K562 (cell line): ENCODE measurements around the gene TCIRG1. TPM values are rescaled to one million over a fixed set of nuclear protein-coding genes. Genes with fewer than 3 reads are reported as not detected.

ENCODE experiments used
- BHLHE40 ChIP-seq: IDR thresholded peaks from 2 replicates; pipeline ENCODE4 v1.6.1; 2011; ENCODE audit warnings: low read length, improper control_type of control experiment
- CCNT2 ChIP-seq: IDR thresholded peaks from 2 replicates; pipeline ENCODE4 v1.6.1; 2011; ENCODE audit warnings: borderline replicate concordance, low read depth, mild to moderate bottlenecking, moderate library complexity, mixed read lengths, low read length; ENCODE audit not compliant: insufficient read length; ENCODE audit errors: extremely low read depth
- CTBP1 ChIP-seq: fragments of 450-650 bp; IDR thresholded peaks from 2 replicates; pipeline ENCODE4 v1.6.1; 2016; ENCODE audit warnings: borderline replicate concordance
- E2F6 ChIP-seq, 2 experiments: IDR thresholded peaks; 2 replicates each; pipeline ENCODE4 v1.6.1; 2011; ENCODE audit warnings: borderline replicate concordance in 1 of 2, control low read depth in 1 of 2, low read depth in 1 of 2, low read length in 1 of 2, mild to moderate bottlenecking in 1 of 2, mixed read lengths in 1 of 2, moderate library complexity in 1 of 2; ENCODE audit not compliant: insufficient read depth in 1 of 2, insufficient read length in 1 of 2, poor library complexity in 1 of 2, severe bottlenecking in 1 of 2; ENCODE audit errors: extremely low read depth in 1 of 2
- FUS ChIP-seq: fragments of 200-400 bp; formaldehyde crosslinking; optimal IDR thresholded peaks from 2 replicates; pipeline ENCODE3; 2017; ENCODE audit warnings: low read depth, low read length
- GABPA ChIP-seq: fragments of 200-800 bp; sonication (Bioruptor generic); conservative IDR thresholded peaks from 2 replicates; pipeline ENCODE4 v1.6.1; 2016; ENCODE audit warnings: low read depth, missing genetic modification characterization, missing compliant biosample characterization
- ID3 ChIP-seq, 2 experiments: fragments of 250-450 bp in 1 of 2; fragments of 450-650 bp in 1 of 2; sonication (Bioruptor Pico) in 1 of 2; IDR thresholded peaks; 2 replicates each; pipeline versions ENCODE4 v1.6.1 to v1.8.0; 2016 to 2021; ENCODE audit warnings: mild to moderate bottlenecking in 2 of 2, moderate library complexity in 2 of 2, missing compliant biosample characterization in 1 of 2, missing genetic modification characterization in 1 of 2
- KDM5B ChIP-seq: fragments of 200-600 bp; sonication (generic); IDR thresholded peaks from 2 replicates; pipeline ENCODE4 v1.6.1; 2012; ENCODE audit warnings: low read depth, mild to moderate bottlenecking, moderate library complexity, low read length, control low read depth, inconsistent platforms; ENCODE audit not compliant: insufficient replicate concordance
- MAZ ChIP-seq, 2 experiments: fragments of 450-650 bp in 1 of 2; sonication (generic) in 1 of 2; formaldehyde crosslinking; IDR thresholded peaks in 1 of 2; conservative IDR thresholded peaks in 1 of 2; 2 replicates each; pipeline versions ENCODE4 v1.4.0 to v1.5.0; 2020; ENCODE audit warnings: mild to moderate bottlenecking in 1 of 2, missing genetic modification reagents in 1 of 2
- MXI1 ChIP-seq: IDR thresholded peaks from 2 replicates; pipeline ENCODE4 v1.6.1; 2011; ENCODE audit warnings: low read depth, mild to moderate bottlenecking, improper control_type of control experiment, low read length
- NFIC ChIP-seq: fragments of 450-650 bp; IDR thresholded peaks from 2 replicates; pipeline ENCODE4 v1.6.1; 2017; ENCODE audit warnings: mild to moderate bottlenecking, inconsistent platforms
- NRF1 ChIP-seq, 2 experiments: fragments of 450-650 bp; IDR thresholded peaks in 1 of 2; conservative IDR thresholded peaks in 1 of 2; 2 replicates each; pipeline ENCODE4 v1.6.1; 2014; ENCODE audit warnings: mild to moderate bottlenecking in 2 of 2
- PHB ChIP-seq: fragments of 250-450 bp; sonication (Bioruptor Pico); IDR thresholded peaks from 2 replicates; pipeline ENCODE4 v1.5.0; 2021
- PHF8 ChIP-seq: fragments of 200-600 bp; sonication (generic); IDR thresholded peaks from 2 replicates; pipeline ENCODE4 v1.6.1; 2012; ENCODE audit warnings: mixed run types, mild to moderate bottlenecking, inconsistent platforms, low read length, moderate library complexity, borderline replicate concordance
- POLR2A ChIP-seq: fragments of 450-650 bp; conservative IDR thresholded peaks from 2 replicates; pipeline ENCODE4 v1.6.1; 2016
- SIN3A ChIP-seq, 2 experiments: fragments of 150-350 bp in 1 of 2; IDR thresholded peaks; 2 replicates each; pipeline ENCODE4 v1.6.1; 2011 to 2016; ENCODE audit warnings: borderline replicate concordance in 2 of 2, low read depth in 2 of 2, low read length in 2 of 2, mild to moderate bottlenecking in 2 of 2, moderate library complexity in 2 of 2; ENCODE audit not compliant: control insufficient read depth in 1 of 2
- SMAD4 ChIP-seq: fragments of 250-450 bp; sonication (Bioruptor Pico); conservative IDR thresholded peaks from 2 replicates; pipeline ENCODE4 v1.8.0; 2021; ENCODE audit warnings: inconsistent platforms, mild to moderate bottlenecking, moderate library complexity
- SNAPC5 ChIP-seq: fragments of 250-450 bp; sonication (Bioruptor Pico); IDR thresholded peaks from 2 replicates; pipeline ENCODE4 v1.8.0; 2021; ENCODE audit warnings: moderate library complexity, mild to moderate bottlenecking, inconsistent platforms
- THRAP3 ChIP-seq: fragments of 450-650 bp; IDR thresholded peaks from 2 replicates; pipeline ENCODE4 v1.6.1; 2016; ENCODE audit warnings: mild to moderate bottlenecking, inconsistent platforms, borderline replicate concordance
- XRCC4 ChIP-seq: IDR thresholded peaks from one replicate; pipeline ENCODE4 v1.6.1; 2011; ENCODE audit not compliant: insufficient read depth, insufficient read length; ENCODE audit errors: extremely low read depth
- ZBTB12 ChIP-seq: fragments of 250-450 bp; sonication (Bioruptor Pico); IDR thresholded peaks from 2 replicates; pipeline ENCODE4 v1.4.0; 2020
- ZBTB9 ChIP-seq: fragments of 450-650 bp; formaldehyde crosslinking; IDR thresholded peaks from 2 replicates; pipeline ENCODE4 v1.4.0; 2020; ENCODE audit warnings: mild to moderate bottlenecking, moderate library complexity
- polyA plus RNA-seq, 8 experiments: library from polyadenylated mRNA; depleted of rRNA in 4 of 8; stranded (reverse) in 5 of 8; unstranded in 3 of 8; fragments of >200 nt; fragmentation: Nextera tagmentation in 2 of 8; fragmentation: Illumina TruSeq in 1 of 8; extraction: Ambion mirVana in 2 of 8; extraction: Trizol in 1 of 8; gene quantifications; 2 replicates each; pipeline versions ENCODE4 v1.2.1 to v1.2.3, GENCODE V29; 2011 to 2014; ENCODE audit warnings: inconsistent platforms in 1 of 8, missing spikeins in 1 of 8
- total RNA-seq, 7 experiments: library from RNA; depleted of rRNA in 6 of 7; stranded (reverse); fragments of >200 nt in 6 of 7; fragmentation: Illumina TruSeq in 2 of 7; extraction: Trizol in 2 of 7; gene quantifications; 2 replicates each; pipeline versions ENCODE4 v1.2.1 to v1.2.3, GENCODE V29; 2011 to 2021; ENCODE audit warnings: low replicate concordance in 1 of 7

TCIRG1 gene
- total and polyA plus RNA-seq, 9 of the 15 experiments (the other 6 are each of a cell fraction or from before 2014, with no cell fraction given): 0.49 to 143 (median 24.4) TPM

DNA sequence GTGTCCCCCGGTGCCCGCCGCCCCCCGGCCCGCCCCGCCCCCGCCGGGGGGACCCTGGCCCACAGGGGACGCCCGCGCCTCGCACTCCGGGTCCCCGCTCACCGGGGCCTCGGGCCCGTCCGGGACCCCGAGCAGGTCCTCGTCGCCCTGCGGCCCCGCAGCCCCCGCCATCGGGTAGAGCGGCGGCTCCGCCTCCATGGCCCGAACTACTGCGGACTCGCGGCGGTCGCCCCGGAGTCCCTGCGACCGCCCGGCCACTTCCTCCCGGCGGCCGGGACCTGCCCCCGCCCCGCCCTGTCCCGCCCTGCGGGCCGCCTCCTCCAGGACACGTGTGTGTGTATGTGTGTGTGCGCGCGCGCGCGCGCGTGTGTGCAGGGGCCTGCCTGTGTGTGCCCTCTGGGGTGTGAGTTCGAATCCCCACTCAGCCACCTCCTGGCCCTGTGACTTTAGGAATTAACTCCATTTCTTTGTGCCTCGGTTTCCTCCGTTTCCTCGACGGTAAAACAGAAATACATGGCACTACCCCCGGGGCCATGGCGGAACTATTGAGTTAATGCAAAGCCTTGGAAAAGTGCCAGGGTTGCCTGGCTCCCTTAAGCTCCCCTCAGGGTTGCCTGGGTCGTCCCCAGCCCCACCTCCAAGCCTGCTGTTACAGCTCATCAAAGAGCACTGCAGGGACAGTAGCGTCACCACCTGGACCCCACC lies 34.8 kb upstream of the TCIRG1 start, which contains the start of gene UNC93B1 (continued):
- TF ChIP-seq ID3 (CRISPR knock-in tag; IDR thresholded peaks at IDR 0.05) (no peak), ID3 (tag; IDR thresholded peaks at IDR 0.05) (peak; percentile 54; the same call in 1 of the 2 replicates), MAZ (CRISPR knock-in tag; conservative IDR thresholded peaks at IDR 0.05 in 1 of 2, IDR thresholded peaks at IDR 0.05 in 1 of 2) (peak; percentile 57 to 67), XRCC4 (no peak), KDM5B (peak; percentile 52), ZBTB12 (CRISPR knock-in tag) (0 out of 2 replicates have a peak, but pooled peaks have one; percentile 11), SMAD4 (peak; percentile 70), NRF1 (conservative IDR thresholded peaks at IDR 0.05 in 1 of 2, IDR thresholded peaks at IDR 0.05 in 1 of 2) (peak; percentile 89 to 91), CTBP1 (peak; percentile 45; the same call in 1 of the 2 replicates), CCNT2 (peak; percentile 80), SIN3A (IDR thresholded peaks at IDR 0.05; ENCODE audit: borderline replicate concordance in 2 of 2, control insufficient read depth in 1 of 2, low read depth in 2 of 2, low read length in 2 of 2) (peak in 1 of 2 experiments; percentile 89; a peak in 1 of 4 replicates), POLR2A (peak; percentile 50; the same call in 1 of the 2 replicates), ZBTB9 (CRISPR knock-in tag) (peak; percentile 58; the same call in 1 of the 2 replicates), SNAPC5 (CRISPR knock-in tag) (no peak), NFIC (peak; percentile 91), FUS (peak; percentile 58), MXI1 (peak; percentile 77; the same call in 1 of the 2 replicates), PHB (no peak), GABPA (peak; percentile 71), BHLHE40 (peak; percentile 80), THRAP3 (no peak), E2F6 (IDR thresholded peaks at IDR 0.05; ENCODE audit: borderline replicate concordance in 1 of 2, extremely low read depth in 1 of 2, insufficient read depth in 1 of 2, insufficient read length in 1 of 2, low read depth in 1 of 2, low read length in 1 of 2, poor library complexity in 1 of 2, severe bottlenecking in 1 of 2) (peak in 1 of 2 experiments; percentile 91), PHF8 (peak; percentile 70; the same call in 1 of the 2 replicates)
